ENCODE data around the gene UBE2G1.

- no peak for TF ChIP-seq POLR2AphosphoS5 (IDR thresholded peaks at IDR 0.05; ENCODE audit: low read depth, low read length)
- no peak for TF ChIP-seq TAF1 (IDR thresholded peaks at IDR 0.05; ENCODE audit: borderline replicate concordance, insufficient read depth, low read length)
- TF ChIP-seq REST (IDR thresholded peaks at IDR 0.05; ENCODE audit: insufficient read depth in 1 of 2, low read depth in 2 of 2, low read length in 2 of 2), result no peak
Measured at GRCh38 chr17:4234401-4234800, 132.1 kb downstream of the UBE2G1 start.
